Neuronal stem cell (in vitro differentiated cells): Measurements from ENCODE around the gene BRAF.
A peak's percentile ranks its signal among the peaks of the same experiment; 100 is the strongest.
"Not testable (repeated sequence)": the region's sequence is repeated elsewhere in the genome, so short reads cannot be mapped to it uniquely, and the experiment has no call there.

ENCODE experiments used
- DNase-seq: peaks from one replicate; pipeline ENCODE4 v3.0.0-alpha.2; 2013; ENCODE audit warnings: low spot score
- H2AFZ ChIP-seq: one replicate; pipeline ENCODE4 v1.6.1; 2013; ENCODE audit warnings: mild to moderate bottlenecking, low read length, inconsistent platforms
- H2AK5ac ChIP-seq: 2 replicates; pipeline ENCODE4 v1.6.1; 2013; ENCODE audit warnings: low read depth, mild to moderate bottlenecking, inconsistent platforms, low read length, moderate library complexity, mixed read lengths
- H2BK120ac ChIP-seq: 2 replicates; pipeline ENCODE4 v1.6.1; 2013; ENCODE audit warnings: low read depth, mild to moderate bottlenecking, inconsistent platforms, low read length, moderate library complexity, mixed read lengths
- H2BK12ac ChIP-seq: one replicate; pipeline ENCODE4 v1.6.1; 2013; ENCODE audit warnings: low read length, inconsistent platforms
- H2BK15ac ChIP-seq: 2 replicates; pipeline ENCODE4 v1.6.1; 2013; ENCODE audit warnings: mild to moderate bottlenecking, low read length, inconsistent platforms, mixed read lengths
- H2BK5ac ChIP-seq: one replicate; pipeline ENCODE4 v1.6.1; 2013; ENCODE audit warnings: inconsistent platforms, mild to moderate bottlenecking, low read length, moderate library complexity
- H3K14ac ChIP-seq: one replicate; pipeline ENCODE4 v1.6.1; 2013; ENCODE audit warnings: low read length, inconsistent platforms
- H3K18ac ChIP-seq: 2 replicates; pipeline ENCODE4 v1.6.1; 2013; ENCODE audit warnings: low read length, inconsistent platforms
- H3K23ac ChIP-seq: 2 replicates; pipeline ENCODE4 v1.6.1; 2013; ENCODE audit warnings: low read depth, mild to moderate bottlenecking, mixed read lengths, low read length, inconsistent platforms; ENCODE audit not compliant: poor library complexity
- H3K27ac ChIP-seq: replicated peaks from 3 replicates; pipeline ENCODE4 v1.5.1; 2013; ENCODE audit warnings: low read length, inconsistent platforms
- H3K27me3 ChIP-seq, 3 experiments: 2 replicates each; pipeline ENCODE4 v1.6.1; 2013; ENCODE audit warnings: low read length in 3 of 3, mild to moderate bottlenecking in 2 of 3, inconsistent platforms in 1 of 3, low read depth in 1 of 3, mixed read lengths in 1 of 3, moderate library complexity in 1 of 3; ENCODE audit not compliant: control insufficient read depth in 3 of 3, insufficient read depth in 3 of 3
- H3K36me3 ChIP-seq, 2 donors: replicated peaks in 1 of 2; 2 replicates each; pipeline ENCODE4 v1.6.1; 2013; ENCODE audit warnings: low read length in 2 of 2; ENCODE audit not compliant: control insufficient read depth in 2 of 2, insufficient read depth in 2 of 2
- H3K4ac ChIP-seq: 2 replicates; pipeline ENCODE4 v1.6.1; 2013; ENCODE audit warnings: inconsistent platforms, mild to moderate bottlenecking, low read length, moderate library complexity
- H3K4me1 ChIP-seq, 2 donors: 1 replicate in 1 of 2; 2 replicates in 1 of 2; pipeline ENCODE4 v1.6.1; 2013; ENCODE audit warnings: low read length in 2 of 2, low read depth in 1 of 2; ENCODE audit not compliant: control insufficient read depth in 2 of 2, insufficient read depth in 1 of 2
- H3K4me2 ChIP-seq: one replicate; pipeline ENCODE4 v1.6.1; 2013; ENCODE audit warnings: mild to moderate bottlenecking, low read length, inconsistent platforms; ENCODE audit not compliant: insufficient read depth, poor library complexity, severe bottlenecking
- H3K4me3 ChIP-seq, 2 donors: 2 replicates each; pipeline ENCODE4 v1.5.1; 2013; ENCODE audit warnings: low read length in 2 of 2, mild to moderate bottlenecking in 2 of 2, inconsistent platforms in 1 of 2, moderate library complexity in 1 of 2
- H3K79me1 ChIP-seq: one replicate; pipeline ENCODE4 v1.6.1; 2013; ENCODE audit warnings: low read depth, mild to moderate bottlenecking, inconsistent platforms, low read length, moderate library complexity
- H3K9ac ChIP-seq: one replicate; pipeline ENCODE4 v1.6.1; 2013; ENCODE audit warnings: mild to moderate bottlenecking, low read depth, low read length, inconsistent platforms; ENCODE audit not compliant: poor library complexity
- H3K9me3 ChIP-seq, 2 donors: replicated peaks in 1 of 2; 2 replicates each; pipeline versions ENCODE3 to v1.6.1; 2013; ENCODE audit warnings: low read length in 2 of 2, mild to moderate bottlenecking in 2 of 2, inconsistent platforms in 1 of 2, low read depth in 1 of 2, mixed read lengths in 1 of 2, moderate library complexity in 1 of 2; ENCODE audit not compliant: control insufficient read depth in 2 of 2, insufficient read depth in 1 of 2
- H4K8ac ChIP-seq: one replicate; pipeline ENCODE4 v1.6.1; 2013; ENCODE audit warnings: low read depth, mild to moderate bottlenecking, inconsistent platforms, low read length, moderate library complexity
- H4K91ac ChIP-seq: one replicate; pipeline ENCODE4 v1.6.1; 2013; ENCODE audit warnings: low read length, low read depth, mild to moderate bottlenecking, inconsistent platforms; ENCODE audit not compliant: poor library complexity
- WGBS, 2 donors: extraction: QIAGEN DNeasy Blood & Tissue Kit; methylation state at CpG; one replicate each; pipeline ENCODE4 v1.1.7; 2013; ENCODE audit warnings: missing lambda C conversion rate in 2 of 2, mixed read lengths in 1 of 2; ENCODE audit not compliant: insufficient read length in 2 of 2, insufficient replicate concordance in 1 of 2; ENCODE audit errors: extremely low coverage in 2 of 2; 5-methylcytosine and 5-hydroxymethylcytosine counted together

The BRAF gene

DNA sequence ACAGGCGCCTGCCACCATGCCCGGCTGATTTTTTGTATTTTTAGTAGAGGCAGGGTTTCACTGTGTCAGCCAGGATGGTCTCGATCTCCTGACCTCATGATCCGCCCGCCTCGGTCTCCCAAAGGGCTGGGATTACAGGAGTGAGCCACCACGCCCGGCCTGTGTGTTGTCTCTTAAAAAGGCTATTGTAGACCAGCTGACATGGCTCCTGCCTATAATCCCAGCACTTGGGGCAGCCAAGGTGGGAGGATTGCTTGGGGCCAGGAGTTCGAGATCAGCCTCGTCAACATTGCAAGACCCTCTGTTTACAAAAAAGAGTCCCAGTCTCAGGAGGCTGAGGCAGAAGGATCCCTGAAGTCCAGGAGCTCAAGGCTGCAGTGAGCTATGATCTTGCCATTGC is 230.9 kb downstream of the BRAF start:
- not testable (repeated sequence) for H2BK15ac ChIP-seq, DNase-seq, H3K4me1 ChIP-seq, H3K23ac ChIP-seq, H3K4ac ChIP-seq, H4K8ac ChIP-seq, H2BK5ac ChIP-seq, H3K27me3 ChIP-seq, H3K9me3 ChIP-seq, H4K91ac ChIP-seq, H3K4me3 ChIP-seq, H2BK120ac ChIP-seq, H3K9ac ChIP-seq, H3K14ac ChIP-seq, H3K4me2 ChIP-seq, H2AK5ac ChIP-seq, H2AFZ ChIP-seq, H2BK12ac ChIP-seq, H3K36me3 ChIP-seq, H3K79me1 ChIP-seq, H3K27ac ChIP-seq, H3K18ac ChIP-seq
- WGBS, 2 donors, result no CpG with 5 or more reads among the region's 10 CpGs

GRCh38 chr7:140691376-140692045 is 233.2 kb downstream of the BRAF start:
- Histone ChIP-seq H3K79me1 (no peaks in the 10 kb centered on the region), H2BK120ac (no peak overlapping the region), H3K36me3 (peaks cover 2 to 3% of the 10 kb centered on the region in 2 donors), H3K4me1 (peaks cover 3% of the 10 kb centered on the region in 2 donors), H2AFZ (no peak overlapping the region), H3K9ac (peak overlapping the region; percentile 61), H2BK5ac (no peak overlapping the region), H3K18ac (no peak overlapping the region), H3K4me2 (no peak overlapping the region), H3K9me3 (no peaks in the 10 kb centered on the region), H2BK15ac (no peak overlapping the region), H3K23ac (no peak overlapping the region), H3K27ac (no peak overlapping the region), H2AK5ac (no peak overlapping the region), H2BK12ac (no peak overlapping the region), H4K91ac (no peak overlapping the region), H3K27me3 (no peaks in the 10 kb centered on the region), H3K4me3 (no peak overlapping the region), H3K14ac (no peak overlapping the region), H4K8ac (no peak overlapping the region), H3K4ac (no peak overlapping the region)
- no peak for DNase-seq
- no CpG with 5 or more reads among the region's 12 CpGs for WGBS, 2 donors

GRCh38 chr7:140689199-140690152 is 235.3 kb downstream of the BRAF start:
- H3K27me3 ChIP-seq, result no peaks in the 10 kb centered on the region
- no peak overlapping the region for H3K14ac ChIP-seq
- H3K4ac ChIP-seq, result no peak overlapping the region
- peaks cover 3 to 4% of the 10 kb centered on the region in 2 donors for H3K36me3 ChIP-seq
- peak overlapping the region; percentile 65 for H3K23ac ChIP-seq
- no peak overlapping the region for H3K4me2 ChIP-seq
- no peak overlapping the region for H2BK12ac ChIP-seq
- H2BK5ac ChIP-seq, result no peak overlapping the region
- peak overlapping the region in 1 of 2 donors; percentile 56 for H3K4me3 ChIP-seq
- H3K18ac ChIP-seq, result peak overlapping the region; percentile 76
- DNase-seq, result no peak
- no peak overlapping the region for H2AK5ac ChIP-seq
- no peak overlapping the region for H3K27ac ChIP-seq
- H2AFZ ChIP-seq, result no peak overlapping the region
- H2BK120ac ChIP-seq, result no peak overlapping the region
- WGBS, 2 donors, result no CpG with 5 or more reads among the region's 16 CpGs
- H4K91ac ChIP-seq, result no peak overlapping the region
- H2BK15ac ChIP-seq, result no peak overlapping the region
- no peaks in the 10 kb centered on the region for H3K4me1 ChIP-seq
- H4K8ac ChIP-seq, result no peak overlapping the region
- H3K79me1 ChIP-seq, result no peaks in the 10 kb centered on the region
- no peak overlapping the region for H3K9ac ChIP-seq
- H3K9me3 ChIP-seq, result no peaks in the 10 kb centered on the region

DNA sequence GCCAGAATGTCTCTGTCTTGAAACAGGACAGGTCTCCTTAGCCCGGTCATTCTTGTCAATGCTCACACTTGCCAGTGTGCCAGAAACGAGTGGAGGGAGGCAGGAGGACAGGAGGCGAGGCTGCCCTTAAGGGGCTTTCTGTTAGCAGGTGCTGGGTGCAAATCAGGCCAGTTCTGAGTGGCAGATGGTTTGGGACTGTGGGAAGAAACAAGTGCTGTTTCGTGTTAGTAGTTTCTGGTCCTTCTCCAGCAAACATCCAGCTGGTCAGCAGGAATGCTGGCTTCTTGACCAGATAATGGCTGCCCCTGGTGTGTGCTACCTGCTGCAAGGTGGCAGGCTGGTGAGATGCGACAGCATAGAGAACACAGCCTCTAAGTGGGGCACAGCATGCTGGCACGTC is 236.4 kb downstream of the BRAF start:
- Histone ChIP-seq H3K9me3 (no peaks in the 10 kb centered on the region), H3K27ac (no peak overlapping the region), H3K4me1 (peaks cover 9% of the 10 kb centered on the region in 2 donors), H2AFZ (no peak overlapping the region), H2BK12ac (no peak overlapping the region), H4K91ac (no peak overlapping the region), H3K23ac (no peak overlapping the region), H3K4ac (no peak overlapping the region), H3K4me2 (no peak overlapping the region), H3K14ac (no peak overlapping the region), H2BK5ac (no peak overlapping the region), H4K8ac (no peak overlapping the region), H3K9ac (no peak overlapping the region), H3K79me1 (no peaks in the 10 kb centered on the region), H3K36me3 (peaks cover 3 to 4% of the 10 kb centered on the region in 2 donors), H2AK5ac (no peak overlapping the region), H2BK15ac (no peak overlapping the region), H2BK120ac (no peak overlapping the region), H3K27me3 (no peaks in the 10 kb centered on the region), H3K18ac (no peak overlapping the region), H3K4me3 (no peak overlapping the region)
- WGBS, 2 donors, result no CpG with 5 or more reads among the region's 6 CpGs
- no peak for DNase-seq
